Thymus (tissue), 11 donors: ENCODE data around the gene ERC2. TPM values are rescaled to one million over a fixed set of nuclear protein-coding genes. Genes with fewer than 3 reads are reported as not detected.

Source experiments
- DNase-seq, 9 donors: peaks; one replicate each; pipeline ENCODE4 v3.0.0-alpha.2; 2013; ENCODE audit warnings: low spot score in 9 of 9, low read depth in 6 of 9, missing footprints in 1 of 9
- H3K27ac ChIP-seq, 2 donors: one replicate each; pipeline ENCODE4 v1.5.1; 2013; ENCODE audit warnings: control low read depth in 1 of 2, low read depth in 1 of 2, low read length in 1 of 2, mild to moderate bottlenecking in 1 of 2, moderate library complexity in 1 of 2
- H3K27me3 ChIP-seq, 2 donors: one replicate each; pipeline ENCODE4 v1.5.1; 2013; ENCODE audit warnings: low read length in 1 of 2; ENCODE audit not compliant: control insufficient read depth in 2 of 2, insufficient read depth in 1 of 2
- H3K36me3 ChIP-seq, 2 donors: one replicate each; pipeline ENCODE4 v1.5.1; 2013; ENCODE audit warnings: low read length in 1 of 2, mild to moderate bottlenecking in 1 of 2, moderate library complexity in 1 of 2; ENCODE audit not compliant: control insufficient read depth in 2 of 2, insufficient read depth in 2 of 2
- H3K4me1 ChIP-seq, 2 donors: one replicate each; pipeline ENCODE4 v1.5.1; 2013; ENCODE audit warnings: low read length in 2 of 2; ENCODE audit not compliant: control insufficient read depth in 2 of 2, insufficient read depth in 2 of 2
- H3K4me3 ChIP-seq, 2 donors: one replicate each; pipeline ENCODE4 v1.5.1; 2013; ENCODE audit warnings: low read length in 2 of 2, control low read depth in 1 of 2, mild to moderate bottlenecking in 1 of 2
- H3K9me3 ChIP-seq, 2 donors: one replicate each; pipeline ENCODE4 v1.5.1; 2013; ENCODE audit warnings: low read length in 1 of 2, mild to moderate bottlenecking in 1 of 2; ENCODE audit not compliant: control insufficient read depth in 2 of 2, insufficient read depth in 1 of 2
- WGBS: extraction: QIAGEN DNeasy Blood & Tissue Kit; methylation state at CpG from one replicate; pipeline ENCODE4 v1.1.7; 2013; 5-methylcytosine and 5-hydroxymethylcytosine counted together
- polyA plus RNA-seq: library from polyadenylated mRNA; stranded (reverse); fragments of 200-250 nt; gene quantifications from one replicate; pipeline ENCODE4 v1.2.3, GENCODE V29; 2013
- total RNA-seq: library from RNA; stranded (reverse); fragments of 120-200 nt; gene quantifications from one replicate; pipeline ENCODE4 v1.2.4, GENCODE V29; 2013
- donor health status: healthy.

Gene ERC2
- total and polyA plus RNA-seq, 2 donors, result 0.28 to 0.50 TPM

GRCh38 chr3:55490276-55490913 lies 977.9 kb downstream of the ERC2 start:
- no peaks in the 10 kb centered on the region for H3K36me3 ChIP-seq
- peaks cover 4 to 39% of the 10 kb centered on the region in 2 donors for H3K4me1 ChIP-seq
- no peak overlapping the region for H3K4me3 ChIP-seq
- 34% methylated on average over 3 of the region's 3 CpGs for WGBS
- peaks cover 0 to 9% of the 10 kb centered on the region in 2 donors for H3K9me3 ChIP-seq
- peaks cover 52 to 75% of the 10 kb centered on the region in 2 donors for H3K27me3 ChIP-seq
- peak in 1 of 9 donors; percentile 21 for DNase-seq
- no peak overlapping the region for H3K27ac ChIP-seq

- Histone ChIP-seq H3K36me3 (no peaks in the 10 kb centered on the region), H3K4me3 (no peak overlapping the region), H3K27me3 (peaks cover 57 to 81% of the 10 kb centered on the region in 2 donors), H3K4me1 (peaks cover 4 to 45% of the 10 kb centered on the region in 2 donors), H3K9me3 (peaks cover 0 to 9% of the 10 kb centered on the region in 2 donors), H3K27ac (no peak overlapping the region)
- DNase-seq, result no peak
- WGBS, result 6% methylated on average over 17 of the region's 17 CpGs
These were observed 978.5 kb downstream of the ERC2 start for GRCh38 chr3:55489798-55490132.

- H3K27ac ChIP-seq, result no peak overlapping the region
- peaks cover 68 to 93% of the 10 kb centered on the region in 2 donors for H3K27me3 ChIP-seq
- H3K36me3 ChIP-seq, result no peaks in the 10 kb centered on the region
- peak in 6 of 9 donors; percentile 58 to 90 (median 75) for DNase-seq
- H3K9me3 ChIP-seq, result peaks cover 0 to 13% of the 10 kb centered on the region in 2 donors
- WGBS, result 2% methylated on average over 30 of the region's 30 CpGs
- H3K4me3 ChIP-seq, result peak overlapping the region; percentile 77 to 79
- H3K4me1 ChIP-seq, result peaks cover 4 to 57% of the 10 kb centered on the region in 2 donors
These were observed 979.7 kb downstream of the ERC2 start for GRCh38 chr3:55488398-55489055.

- H3K4me3 ChIP-seq, result peak overlapping the region; percentile 77 to 79
- DNase-seq, result peak in 3 of 9 donors; percentile 27 to 71 (median 52)
- no peaks in the 10 kb centered on the region for H3K36me3 ChIP-seq
- H3K9me3 ChIP-seq, result peaks cover 0 to 13% of the 10 kb centered on the region in 2 donors
- H3K4me1 ChIP-seq, result peaks cover 4 to 64% of the 10 kb centered on the region in 2 donors
- WGBS, result 1% methylated on average over 71 of the region's 71 CpGs
- H3K27ac ChIP-seq, result peak overlapping the region; percentile 18 to 57
- peaks cover 74 to 96% of the 10 kb centered on the region in 2 donors for H3K27me3 ChIP-seq
These were observed 980.7 kb downstream of the ERC2 start for GRCh38 chr3:55487381-55488241.

- WGBS, result 2% methylated on average over 52 of the region's 52 CpGs
- H3K4me3 ChIP-seq, result peak within 1 kb of the TSS; percentile 77 to 79
- H3K36me3 ChIP-seq, result no peaks in the 10 kb centered on the region
- peaks cover 0 to 16% of the 10 kb centered on the region in 2 donors for H3K9me3 ChIP-seq
- peak in 3 of 9 donors; percentile 40 to 75 (median 58) for DNase-seq
- peaks cover 4 to 71% of the 10 kb centered on the region in 2 donors for H3K4me1 ChIP-seq
- H3K27ac ChIP-seq, result peak within 1 kb of the TSS; percentile 18 to 69
- peaks cover 79 to 97% of the 10 kb centered on the region in 2 donors for H3K27me3 ChIP-seq
These were observed 981.3 kb downstream of the ERC2 start, which contains the start of gene WNT5A for GRCh38 chr3:55486857-55487380. WNT5A (minus strand) TSS chr3:55487306; CDS start chr3:55486985, 321 bp downstream.

GRCh38 chr3:55486101-55486856 lies 982.0 kb downstream of the ERC2 start:
- Histone ChIP-seq H3K36me3 (no peaks in the 10 kb centered on the region), H3K4me1 (peaks cover 4 to 72% of the 10 kb centered on the region in 2 donors), H3K27ac (peak overlapping the region; percentile 1 to 69), H3K9me3 (peaks cover 0 to 16% of the 10 kb centered on the region in 2 donors), H3K27me3 (peaks cover 80 to 97% of the 10 kb centered on the region in 2 donors), H3K4me3 (peak overlapping the region; percentile 77 to 79)
- WGBS, result 6% methylated on average over 49 of the region's 49 CpGs
- peak in 1 of 9 donors; percentile 49 for DNase-seq

GRCh38 chr3:55484801-55485791 lies 983.2 kb downstream of the ERC2 start:
- peaks cover 4 to 72% of the 10 kb centered on the region in 2 donors for H3K4me1 ChIP-seq
- peak overlapping the region; percentile 77 to 79 for H3K4me3 ChIP-seq
- peaks cover 0 to 16% of the 10 kb centered on the region in 2 donors for H3K9me3 ChIP-seq
- whole genome bisulfite sequencing, result 4% methylated on average over 57 of the region's 57 CpGs
- H3K36me3 ChIP-seq, result no peaks in the 10 kb centered on the region
- DNase-seq, result peak in 6 of 9 donors; percentile 66 to 88 (median 72)
- H3K27ac ChIP-seq, result no peak overlapping the region
- H3K27me3 ChIP-seq, result peaks cover 77 to 97% of the 10 kb centered on the region in 2 donors
